GM20000 (cell line): ENCODE data around the gene SRPRB.

Experiments
- DNase-seq: peaks from one replicate; pipeline ENCODE4 v3.0.0; 2012; ENCODE audit warnings: low spot score
- CTCF ChIP-seq: IDR thresholded peaks from 2 replicates; pipeline ENCODE4 v1.5.1; 2012; ENCODE audit warnings: mild to moderate bottlenecking, control low read depth; ENCODE audit errors: extremely low read depth, missing control alignments

Gene SRPRB

DNA sequence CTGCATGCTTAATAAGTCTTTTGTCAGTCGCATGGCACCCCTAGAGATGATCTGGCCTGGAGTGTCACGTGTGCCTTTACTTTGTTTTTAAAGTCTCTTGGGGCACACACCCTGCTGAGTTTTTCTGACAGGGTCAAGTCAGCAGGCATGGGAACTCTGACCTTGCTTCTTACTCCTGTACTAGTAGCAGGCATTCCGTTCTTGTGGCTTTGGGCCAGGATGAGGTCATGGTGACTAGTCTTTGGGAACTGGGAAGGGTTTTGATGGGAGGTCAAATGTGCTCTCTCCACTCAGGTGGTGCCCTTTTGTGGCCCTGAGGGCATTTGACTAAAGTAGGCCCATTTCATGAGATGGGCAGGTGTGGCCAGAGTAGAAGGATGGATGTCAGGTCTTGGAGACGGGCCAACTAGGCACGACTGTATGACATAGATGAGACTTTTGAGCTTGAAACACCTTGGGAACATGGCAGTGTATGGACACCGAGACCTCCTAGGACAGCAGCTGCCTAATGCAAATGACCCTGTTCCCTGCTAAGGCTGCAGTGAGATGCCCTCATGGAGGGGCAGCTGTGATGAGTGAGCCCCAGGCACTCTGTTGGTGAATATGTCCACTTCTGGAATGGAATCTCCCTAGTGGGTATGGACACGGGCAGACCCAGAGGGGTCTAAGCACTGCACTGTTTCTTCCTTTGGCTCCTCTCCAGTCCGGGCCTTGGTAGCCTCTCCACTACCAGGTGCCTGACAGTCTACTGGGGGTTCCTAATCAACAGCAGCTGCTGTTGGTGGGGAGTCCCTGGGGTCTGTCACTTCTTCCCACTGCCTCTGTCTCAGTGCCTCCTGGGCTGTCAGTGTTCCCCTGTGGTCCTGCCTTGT lies 16.4 kb downstream of the SRPRB start:
- no peak for DNase-seq
- TF ChIP-seq CTCF, result no peak

- DNase-seq, result no peak
Observed at GRCh38 chr3:133824961-133825485, 19.4 kb downstream of the SRPRB start.

DNA sequence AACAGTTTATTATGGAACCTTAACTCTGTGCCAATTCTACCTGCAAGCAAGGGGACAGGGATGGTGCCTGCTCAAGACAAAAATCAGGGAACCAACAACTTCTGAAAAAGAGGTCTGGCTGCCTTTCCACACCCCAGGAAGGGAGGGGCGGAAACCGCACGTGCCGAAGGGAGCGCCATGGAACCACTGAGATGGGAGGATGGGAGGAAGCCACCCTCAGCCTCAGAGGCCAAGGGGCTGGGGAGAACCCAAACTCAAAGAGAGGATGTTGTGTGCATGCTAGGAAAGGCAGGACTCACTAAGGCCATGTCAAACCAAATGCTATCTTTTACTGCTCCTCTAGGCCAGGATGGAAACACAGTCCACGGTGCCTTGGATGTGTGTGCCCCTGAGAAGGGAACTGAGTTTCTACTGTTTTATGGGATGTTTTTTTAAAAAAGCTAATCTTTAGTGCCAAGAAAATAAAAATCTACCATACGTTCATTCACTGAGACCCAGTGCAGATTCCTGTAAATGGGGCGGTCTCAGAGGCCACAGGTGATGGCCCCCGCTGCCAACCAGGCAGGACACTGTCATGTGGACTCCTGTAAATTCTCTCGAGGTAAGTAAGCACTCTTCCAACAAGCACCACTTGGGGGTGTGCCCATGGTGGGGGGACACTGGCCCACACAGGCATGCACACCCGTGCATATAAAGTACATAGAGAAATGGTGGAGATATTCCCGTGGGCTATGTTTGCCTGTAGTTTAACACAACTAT lies 20.5 kb downstream of the SRPRB start:
- no peak for DNase-seq
- TF ChIP-seq CTCF, result no peak

More at GRCh38 chr3:133824961-133825485, 19.4 kb downstream of the SRPRB start:
- no peak for TF ChIP-seq CTCF

- DNase-seq, result no peak
- TF ChIP-seq CTCF, result no peak
Observed at GRCh38 chr3:133827136-133827535, 21.5 kb downstream of the SRPRB start.

DNA sequence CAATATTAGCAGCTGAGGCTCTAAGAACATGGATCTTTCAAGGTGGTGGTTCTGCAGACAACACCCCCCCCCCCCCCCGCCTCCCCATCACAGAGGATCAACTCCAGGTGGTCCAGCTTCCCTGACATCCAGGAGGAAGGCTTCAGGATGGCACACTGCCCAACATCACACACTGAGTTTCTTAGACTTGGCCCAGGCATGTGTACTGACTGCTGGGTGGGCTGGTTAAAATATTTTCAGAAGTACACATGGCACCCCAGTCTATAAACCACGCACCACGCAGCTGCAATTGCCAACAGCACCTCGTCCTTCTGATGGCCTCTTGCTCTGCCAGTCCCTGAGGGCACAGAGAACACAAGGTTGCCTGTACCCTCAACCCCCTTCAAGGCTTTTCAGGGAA lies 22.1 kb downstream of the SRPRB start:
- no peak for TF ChIP-seq CTCF
- DNase-seq, result no peak

DNA sequence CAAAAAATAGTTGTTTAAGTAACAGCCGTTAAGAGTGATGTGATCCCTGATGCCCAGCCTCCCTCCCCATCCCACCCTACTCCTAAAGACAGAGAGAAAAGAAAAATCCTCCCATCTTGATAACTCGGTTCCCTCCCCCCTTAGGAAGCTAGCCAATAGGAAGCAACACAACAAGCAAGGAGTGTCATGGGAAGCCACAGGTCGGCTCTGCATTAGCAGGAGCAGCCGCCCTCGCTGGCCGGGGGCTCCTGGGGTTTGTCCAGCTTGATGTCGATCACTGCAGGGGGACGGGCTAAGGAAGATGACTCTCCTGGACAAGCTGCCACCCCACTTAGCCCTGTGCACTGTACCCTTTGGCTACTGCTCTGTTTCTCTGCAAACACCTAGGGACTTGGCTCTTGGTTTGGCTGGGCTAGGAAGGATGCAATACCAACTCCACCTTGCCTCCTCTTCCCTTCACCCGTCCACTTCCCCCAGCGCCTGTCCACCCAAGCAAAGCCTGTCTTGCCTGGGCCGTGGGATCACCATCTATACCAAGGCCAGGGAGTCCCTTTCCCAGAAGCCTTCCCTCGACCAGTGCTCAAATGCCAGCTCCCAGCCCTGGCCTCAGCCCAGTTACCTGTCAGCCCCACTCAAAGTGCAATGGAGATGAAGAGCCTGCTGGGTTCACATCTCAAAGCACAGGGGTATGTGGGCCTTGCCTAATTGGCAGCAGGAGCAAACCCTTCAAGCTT lies 23.1 kb downstream of the SRPRB start:
- DNase-seq, result no peak
- TF ChIP-seq CTCF, result no peak
